Kidney (tissue), 14 donors: Measurements from ENCODE around the gene ATAD3A. TPM values are rescaled to one million over a fixed set of nuclear protein-coding genes. Genes with fewer than 3 reads are reported as not detected.
"Not testable (repeated sequence)": the region's sequence is repeated elsewhere in the genome, so short reads cannot be mapped to it uniquely, and the experiment has no call there.

Experiments used
- DNase-seq, 5 donors: peaks; one replicate each; pipeline ENCODE4 v3.0.0-alpha.2; 2013 to 2020
- FAIRE-seq: peaks from 2 replicates; lab custom pipeline; 2012; peaks lifted over from hg19 to GRCh38; lab: Jason Lieb, UNC
- H3K27ac ChIP-seq, 2 donors: one replicate each; pipeline ENCODE4 v1.7.0; 2013; ENCODE audit warnings: low read depth in 2 of 2, low read length in 2 of 2, inconsistent platforms in 1 of 2
- H3K27me3 ChIP-seq: one replicate; pipeline ENCODE4 v1.7.1; 2013; ENCODE audit warnings: low read length, inconsistent platforms; ENCODE audit not compliant: control insufficient read depth, insufficient read depth
- H3K36me3 ChIP-seq, 3 donors: one replicate each; pipeline versions ENCODE4 v1.7.0 to v1.7.1; 2013; ENCODE audit warnings: low read length in 3 of 3, control low read depth in 1 of 3, inconsistent platforms in 1 of 3; ENCODE audit not compliant: insufficient read depth in 3 of 3, control insufficient read depth in 2 of 3
- H3K4me1 ChIP-seq, 3 donors: one replicate each; pipeline versions ENCODE4 v1.7.0 to v1.7.1; 2013; ENCODE audit warnings: low read length in 3 of 3, inconsistent platforms in 1 of 3, low read depth in 1 of 3; ENCODE audit not compliant: control insufficient read depth in 2 of 3, insufficient read depth in 2 of 3
- H3K4me3 ChIP-seq, 3 donors: one replicate each; pipeline versions ENCODE4 v1.7.0 to v1.8.1; 2013; ENCODE audit warnings: low read length in 3 of 3, control low read depth in 1 of 3, inconsistent platforms in 1 of 3
- H3K9ac ChIP-seq, 3 donors: one replicate each; pipeline versions ENCODE4 v1.7.0 to v1.7.1; 2013; ENCODE audit warnings: low read length in 3 of 3, control low read depth in 1 of 3, inconsistent platforms in 1 of 3
- H3K9me3 ChIP-seq, 3 donors: one replicate each; pipeline versions ENCODE4 v1.7.0 to v1.7.1; 2013; ENCODE audit warnings: low read length in 3 of 3, control low read depth in 1 of 3, inconsistent platforms in 1 of 3; ENCODE audit not compliant: control insufficient read depth in 2 of 3, insufficient read depth in 1 of 3
- intact Hi-C: fragments of 100-400 bp; cut with DNase I; formaldehyde crosslinking; loops from one replicate; pipeline ENCODE4 v1.11.1; 2022
- polyA plus RNA-seq: library from polyadenylated mRNA; stranded (reverse); fragments of 350-450 nt; fragmentation: Illumina TruSeq; extraction: RNeasy Lipid Tissue Mini Kit (QIAGEN cat#74804); gene quantifications from one replicate; pipeline ENCODE4 v1.2.3, GENCODE V29; 2014; ENCODE audit warnings: low read depth, low replicate concordance; ENCODE audit not compliant: insufficient read depth
- total RNA-seq: library from RNA; stranded (reverse); fragmentation: NEBNext Ultra II Directional; extraction: Animal tissue kit (Norgen Biotek cat#: 25700); gene quantifications from one replicate; pipeline ENCODE4 v1.2.1, GENCODE V29; 2021
- TF ChIP-seq, protein P1 (sequence below): IDR thresholded peaks from 3 replicates; pipeline ENCODE4 v1.5.1; 2012; ENCODE audit warnings: mild to moderate bottlenecking, moderate library complexity, borderline replicate concordance; ENCODE audit not compliant: insufficient read depth; ENCODE audit errors: extremely low read depth
- donor health status: control.
- donor health status: control.
- donor health status: control.
- donor health status: control.
- donor health status: control.
- donor health status: DM: yes; HTN: yes; CAD: no.
- donor health status: Normal renal cell carcinoma (clear cell type).

The ATAD3A gene
- total and polyA plus RNA-seq, 2 donors from 2014 or later: 17.5 to 19.1 TPM

DNA sequence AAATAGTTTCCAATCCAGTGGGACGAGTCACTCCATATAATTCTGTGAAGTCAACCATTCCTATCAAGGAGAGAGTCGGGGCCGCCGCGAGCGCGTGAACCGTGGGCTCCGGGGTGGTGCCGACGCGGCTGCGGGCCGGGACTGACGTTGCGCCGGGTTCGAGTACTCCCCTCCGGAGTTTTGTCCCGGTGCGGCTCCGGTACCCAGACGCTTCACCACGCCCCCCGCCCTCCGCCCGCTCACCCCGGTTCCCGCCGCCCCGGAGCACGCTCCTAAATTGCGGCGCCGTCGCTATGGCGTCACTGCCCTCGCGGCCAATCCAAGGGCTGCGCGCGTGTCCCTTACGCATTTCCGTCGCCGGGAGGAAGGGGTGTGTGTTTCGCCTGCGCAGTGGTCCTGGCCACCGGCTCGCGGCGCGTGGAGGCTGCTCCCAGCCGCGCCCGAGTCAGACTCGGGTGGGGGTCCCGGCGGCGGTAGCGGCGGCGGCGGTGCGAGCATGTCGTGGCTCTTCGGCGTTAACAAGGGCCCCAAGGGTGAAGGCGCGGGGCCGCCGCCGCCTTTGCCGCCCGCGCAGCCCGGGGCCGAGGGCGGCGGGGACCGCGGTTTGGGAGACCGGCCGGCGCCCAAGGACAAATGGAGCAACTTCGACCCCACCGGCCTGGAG, 40.4 kb upstream of the ATAD3A start, which contains the start of gene ATAD3B:
TSS of gene ATAD3B (plus strand) at position 377 of the 664 bp plus-strand sequence. CDS start at position 497, 120 bp downstream.
- Histone ChIP-seq H3K9ac (peak within 1 kb of the TSS in 2 of 3 donors; percentile 20 to 91), H3K36me3 (no peaks in the 10 kb centered on the region), H3K4me1 (peaks cover 0 to 8% (median 0%) of the 10 kb centered on the region in 3 donors), H3K9me3 (no peaks in the 10 kb centered on the region), H3K27me3 (no peaks in the 10 kb centered on the region), H3K4me3 (peak within 1 kb of the TSS; percentile 68 to 97 (median 73)), H3K27ac (peak within 1 kb of the TSS; percentile 50 to 84)
- TF ChIP-seq, protein P1, sequence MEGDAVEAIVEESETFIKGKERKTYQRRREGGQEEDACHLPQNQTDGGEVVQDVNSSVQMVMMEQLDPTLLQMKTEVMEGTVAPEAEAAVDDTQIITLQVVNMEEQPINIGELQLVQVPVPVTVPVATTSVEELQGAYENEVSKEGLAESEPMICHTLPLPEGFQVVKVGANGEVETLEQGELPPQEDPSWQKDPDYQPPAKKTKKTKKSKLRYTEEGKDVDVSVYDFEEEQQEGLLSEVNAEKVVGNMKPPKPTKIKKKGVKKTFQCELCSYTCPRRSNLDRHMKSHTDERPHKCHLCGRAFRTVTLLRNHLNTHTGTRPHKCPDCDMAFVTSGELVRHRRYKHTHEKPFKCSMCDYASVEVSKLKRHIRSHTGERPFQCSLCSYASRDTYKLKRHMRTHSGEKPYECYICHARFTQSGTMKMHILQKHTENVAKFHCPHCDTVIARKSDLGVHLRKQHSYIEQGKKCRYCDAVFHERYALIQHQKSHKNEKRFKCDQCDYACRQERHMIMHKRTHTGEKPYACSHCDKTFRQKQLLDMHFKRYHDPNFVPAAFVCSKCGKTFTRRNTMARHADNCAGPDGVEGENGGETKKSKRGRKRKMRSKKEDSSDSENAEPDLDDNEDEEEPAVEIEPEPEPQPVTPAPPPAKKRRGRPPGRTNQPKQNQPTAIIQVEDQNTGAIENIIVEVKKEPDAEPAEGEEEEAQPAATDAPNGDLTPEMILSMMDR: no peak
- DNase-seq (peak; percentile 94 to 98 (median 96)), FAIRE-seq (no peak)
- intact Hi-C loops: no loop called here

DNA sequence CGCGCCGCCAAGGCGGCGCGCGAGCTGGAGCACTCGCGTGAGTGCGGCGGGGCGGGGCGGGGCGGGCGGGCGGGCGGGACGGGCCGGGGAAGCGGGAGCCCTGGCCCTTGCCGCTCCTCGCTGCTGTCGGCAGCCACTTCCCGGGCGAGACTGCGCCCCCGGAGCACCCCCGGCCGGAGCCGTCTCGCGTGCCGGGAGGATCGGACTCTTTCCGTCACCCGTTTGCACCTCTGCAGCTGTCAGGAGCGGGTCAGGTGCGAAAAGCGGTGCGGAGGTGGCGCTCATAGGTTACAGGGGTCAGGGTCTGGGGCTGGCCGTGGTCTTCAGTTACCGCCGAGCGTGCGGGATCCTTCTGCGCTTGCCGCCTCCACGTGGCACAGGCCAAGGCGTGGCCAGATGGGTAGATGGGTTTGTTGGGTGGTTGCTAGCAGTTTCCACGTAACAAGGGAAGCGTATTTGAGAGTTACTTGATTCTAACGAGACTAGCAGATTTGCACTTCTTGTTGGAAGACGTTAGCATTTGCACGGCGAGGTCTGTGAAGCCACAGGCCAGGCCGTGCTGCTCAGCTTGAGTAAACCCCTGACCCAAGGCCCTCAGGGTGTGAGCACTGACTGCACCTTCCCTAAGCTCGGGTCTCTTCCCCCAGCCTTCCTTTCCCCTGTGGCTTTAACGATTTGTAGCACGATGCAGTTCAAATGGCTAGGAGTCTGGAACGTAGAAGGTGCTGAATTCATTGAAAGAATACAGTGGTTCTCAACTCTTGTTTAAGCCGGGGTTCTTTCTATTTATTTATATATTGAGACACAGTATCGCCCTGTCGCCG, 39.7 kb upstream of the ATAD3A start:
- H3K36me3 ChIP-seq, H3K9ac ChIP-seq, FAIRE-seq, H3K27ac ChIP-seq, H3K27me3 ChIP-seq, intact Hi-C loops, DNase-seq, H3K9me3 ChIP-seq, H3K4me1 ChIP-seq: not testable (repeated sequence)
- peak overlapping the region; percentile 42 to 68 (median 51) for H3K4me3 ChIP-seq

DNA sequence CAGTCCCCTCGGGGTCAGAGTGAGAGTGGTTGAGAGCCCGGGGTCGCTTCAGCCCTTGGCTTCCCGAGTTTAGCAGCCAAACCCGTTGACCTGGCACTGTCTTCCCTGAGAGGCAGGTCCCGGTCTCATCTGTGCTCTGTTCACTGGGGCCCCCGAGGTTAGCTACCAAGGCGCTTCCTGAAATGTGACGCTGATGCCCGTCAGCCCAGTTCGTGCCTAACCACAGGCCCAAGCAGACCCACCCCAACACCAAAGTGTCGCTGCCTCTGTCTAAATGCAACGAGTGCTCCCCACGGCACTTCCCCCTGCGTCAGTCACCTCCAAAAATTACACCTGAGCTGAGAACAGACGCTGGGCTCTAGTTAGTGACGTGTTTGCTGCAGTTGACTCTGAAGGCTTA, 36.0 kb upstream of the ATAD3A start:
- H3K27me3 ChIP-seq, H3K9ac ChIP-seq, H3K27ac ChIP-seq, intact Hi-C loops, FAIRE-seq, H3K4me1 ChIP-seq, DNase-seq, H3K9me3 ChIP-seq, H3K4me3 ChIP-seq: not testable (repeated sequence)
- peaks cover 0 to 14% (median 4%) of the 10 kb centered on the region in 3 donors for H3K36me3 ChIP-seq

DNA sequence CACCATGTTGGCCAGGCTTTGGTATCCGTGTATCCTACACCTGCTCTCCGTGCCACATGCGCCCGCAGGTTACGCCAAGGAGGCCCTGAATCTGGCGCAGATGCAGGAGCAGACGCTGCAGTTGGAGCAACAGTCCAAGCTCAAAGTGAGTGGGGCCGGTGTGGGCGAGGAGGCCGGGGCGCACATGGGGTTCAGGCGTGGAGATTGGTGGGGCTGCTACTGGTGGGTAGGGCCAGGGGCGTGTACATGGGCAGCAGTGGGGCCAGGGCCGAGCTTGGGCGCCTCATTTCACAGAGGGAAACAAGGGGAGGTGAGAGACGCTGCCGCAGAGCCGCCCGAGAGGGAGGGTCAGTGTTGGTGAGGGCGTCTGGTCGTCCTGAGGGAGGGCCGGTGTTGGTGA, 34.8 kb upstream of the ATAD3A start:
- no peak for DNase-seq
- Histone ChIP-seq H3K9me3 (no peaks in the 10 kb centered on the region), H3K4me3 (no peak overlapping the region), H3K27me3 (no peaks in the 10 kb centered on the region), H3K9ac (no peak overlapping the region), H3K36me3 (peaks cover 0 to 14% (median 4%) of the 10 kb centered on the region in 3 donors), H3K4me1 (peaks cover 0 to 4% (median 0%) of the 10 kb centered on the region in 3 donors), H3K27ac (no peak overlapping the region)
- intact Hi-C loops: no loop called here
- no peak for FAIRE-seq
- TF ChIP-seq, protein P1: no peak
